ENCODE measurements around the gene GLYR1.

Gene GLYR1

DNA sequence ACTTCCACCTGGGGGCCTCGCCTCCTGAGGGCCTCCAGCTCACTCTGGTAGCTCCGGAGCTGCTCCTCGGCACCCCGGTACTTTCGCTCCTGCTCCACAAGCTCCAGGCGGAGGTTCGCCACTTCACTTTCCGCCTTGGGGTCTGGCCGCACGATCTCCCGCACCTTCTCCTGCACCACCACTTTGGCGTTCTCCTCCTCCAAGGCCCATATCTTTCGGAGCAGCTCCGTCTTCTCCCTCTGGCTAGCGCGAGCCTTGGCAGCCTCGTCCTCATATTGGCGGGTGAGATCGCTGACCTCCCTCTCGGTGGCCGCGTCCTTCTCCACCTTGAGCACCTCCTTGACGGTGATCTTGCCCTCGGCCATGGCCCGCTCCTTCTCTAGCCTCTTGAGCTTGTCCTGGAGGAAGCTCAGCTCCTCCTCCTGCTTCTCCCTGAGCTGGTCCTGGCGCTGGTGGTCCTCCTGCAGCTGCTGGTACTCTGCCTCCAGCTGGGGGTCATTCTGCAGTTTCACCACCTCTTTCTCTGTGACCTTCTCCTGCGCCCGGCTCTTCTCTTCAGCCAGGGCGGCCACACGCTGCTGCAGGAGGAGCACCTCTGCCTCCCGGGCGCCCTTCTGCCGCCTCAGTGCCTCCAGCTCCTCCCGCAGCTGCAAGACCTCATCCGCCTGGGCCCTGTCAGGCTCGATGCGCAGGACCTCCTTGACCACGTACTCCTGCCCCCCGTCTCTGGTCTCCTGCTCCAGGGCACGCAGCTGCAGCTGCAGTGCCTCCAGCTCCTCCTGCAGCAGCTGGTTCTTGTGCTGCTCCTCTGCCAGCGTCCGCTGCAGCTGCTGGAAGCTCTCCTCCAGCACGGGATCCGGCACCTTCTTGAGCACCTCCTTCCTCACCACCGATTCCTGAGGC, 38.1 kb upstream of the GLYR1 start:
- DNase-seq = no peak
- Histone ChIP-seq H3K9me2 (replicated peaks; ENCODE audit: insufficient read depth, low read length) (no peaks in the 10 kb centered on the region), H3K27me3 (replicated peaks; ENCODE audit: insufficient read depth, low read length) (no peaks in the 10 kb centered on the region), H3K4me1 (ENCODE audit: low read length) (no peaks in the 10 kb centered on the region), H3K4me3 (ENCODE audit: low read length) (no peak overlapping the region), H3K9me3 (replicated peaks; ENCODE audit: insufficient read depth, low read length) (no peaks in the 10 kb centered on the region), H4K20me1 (ENCODE audit: insufficient read depth, low read length) (no peaks in the 10 kb centered on the region), H3F3A (ENCODE audit: insufficient read depth, low read length) (no peaks in the 10 kb centered on the region), H3K4me2 (ENCODE audit: low read depth, low read length) (no peak overlapping the region), H3K27ac (ENCODE audit: low read length) (no peak overlapping the region), H3K79me2 (ENCODE audit: low read length) (no peaks in the 10 kb centered on the region), H3K9ac (ENCODE audit: low read length) (no peak overlapping the region), H2AFZ (ENCODE audit: low read length) (no peak overlapping the region), H3K36me3 (replicated peaks; ENCODE audit: insufficient read depth, low read length) (peaks cover 6% of the 10 kb centered on the region; the same call in 1 of the 2 replicates)
- TF ChIP-seq EZH2phosphoT487 (IDR thresholded peaks at IDR 0.05; ENCODE audit: low read length) = no peak
- TF ChIP-seq, protein P1, sequence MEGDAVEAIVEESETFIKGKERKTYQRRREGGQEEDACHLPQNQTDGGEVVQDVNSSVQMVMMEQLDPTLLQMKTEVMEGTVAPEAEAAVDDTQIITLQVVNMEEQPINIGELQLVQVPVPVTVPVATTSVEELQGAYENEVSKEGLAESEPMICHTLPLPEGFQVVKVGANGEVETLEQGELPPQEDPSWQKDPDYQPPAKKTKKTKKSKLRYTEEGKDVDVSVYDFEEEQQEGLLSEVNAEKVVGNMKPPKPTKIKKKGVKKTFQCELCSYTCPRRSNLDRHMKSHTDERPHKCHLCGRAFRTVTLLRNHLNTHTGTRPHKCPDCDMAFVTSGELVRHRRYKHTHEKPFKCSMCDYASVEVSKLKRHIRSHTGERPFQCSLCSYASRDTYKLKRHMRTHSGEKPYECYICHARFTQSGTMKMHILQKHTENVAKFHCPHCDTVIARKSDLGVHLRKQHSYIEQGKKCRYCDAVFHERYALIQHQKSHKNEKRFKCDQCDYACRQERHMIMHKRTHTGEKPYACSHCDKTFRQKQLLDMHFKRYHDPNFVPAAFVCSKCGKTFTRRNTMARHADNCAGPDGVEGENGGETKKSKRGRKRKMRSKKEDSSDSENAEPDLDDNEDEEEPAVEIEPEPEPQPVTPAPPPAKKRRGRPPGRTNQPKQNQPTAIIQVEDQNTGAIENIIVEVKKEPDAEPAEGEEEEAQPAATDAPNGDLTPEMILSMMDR (IDR thresholded peaks at IDR 0.05; ENCODE audit: low read length) = no peak
- no peak for TF ChIP-seq EZH2 (optimal IDR thresholded peaks at IDR 0.05; ENCODE audit: low read depth, low read length)

DNA sequence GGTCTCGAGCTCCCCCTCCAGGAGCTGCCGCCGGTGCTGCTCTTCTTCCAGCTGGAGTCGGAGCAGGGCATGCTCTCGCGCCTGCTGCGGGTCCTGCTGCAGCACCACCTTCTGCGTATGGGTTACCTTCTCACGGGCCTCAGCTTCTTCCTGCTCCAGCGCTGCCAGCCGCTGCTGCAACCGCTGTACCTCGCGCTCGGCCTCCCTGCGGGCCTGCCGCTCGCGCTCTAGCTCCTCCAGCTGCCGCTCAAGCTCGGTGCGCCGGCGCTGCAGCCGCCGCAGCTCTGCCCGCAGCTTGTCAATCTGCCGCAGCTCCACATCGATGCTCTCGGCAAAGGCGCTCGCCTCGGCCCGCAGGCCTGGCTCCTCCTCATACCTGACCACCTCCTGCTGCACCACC, 37.1 kb upstream of the GLYR1 start:
- H3K9me3 ChIP-seq (replicated peaks; ENCODE audit: insufficient read depth, low read length) = no peaks in the 10 kb centered on the region
- peaks cover 6% of the 10 kb centered on the region; the same call in 1 of the 2 replicates for H3K36me3 ChIP-seq (replicated peaks; ENCODE audit: insufficient read depth, low read length)
- TF ChIP-seq, protein P1 (IDR thresholded peaks at IDR 0.05; ENCODE audit: low read length) = no peak
- no peak for TF ChIP-seq EZH2 (optimal IDR thresholded peaks at IDR 0.05; ENCODE audit: low read depth, low read length)
- no peak for TF ChIP-seq EZH2phosphoT487 (IDR thresholded peaks at IDR 0.05; ENCODE audit: low read length)
- H3K4me1 ChIP-seq (ENCODE audit: low read length) = no peaks in the 10 kb centered on the region
- H3K27ac ChIP-seq (ENCODE audit: low read length) = no peak overlapping the region
- no peaks in the 10 kb centered on the region for H3K27me3 ChIP-seq (replicated peaks; ENCODE audit: insufficient read depth, low read length)
- H3K79me2 ChIP-seq (ENCODE audit: low read length) = no peaks in the 10 kb centered on the region
- no peaks in the 10 kb centered on the region for H3F3A ChIP-seq (ENCODE audit: insufficient read depth, low read length)
- H2AFZ ChIP-seq (ENCODE audit: low read length) = no peak overlapping the region
- no peaks in the 10 kb centered on the region for H3K9me2 ChIP-seq (replicated peaks; ENCODE audit: insufficient read depth, low read length)
- no peak overlapping the region for H3K4me2 ChIP-seq (ENCODE audit: low read depth, low read length)
- H3K4me3 ChIP-seq (ENCODE audit: low read length) = no peak overlapping the region
- H3K9ac ChIP-seq (ENCODE audit: low read length) = no peak overlapping the region
- no peaks in the 10 kb centered on the region for H4K20me1 ChIP-seq (ENCODE audit: insufficient read depth, low read length)
- no peak for DNase-seq

DNA sequence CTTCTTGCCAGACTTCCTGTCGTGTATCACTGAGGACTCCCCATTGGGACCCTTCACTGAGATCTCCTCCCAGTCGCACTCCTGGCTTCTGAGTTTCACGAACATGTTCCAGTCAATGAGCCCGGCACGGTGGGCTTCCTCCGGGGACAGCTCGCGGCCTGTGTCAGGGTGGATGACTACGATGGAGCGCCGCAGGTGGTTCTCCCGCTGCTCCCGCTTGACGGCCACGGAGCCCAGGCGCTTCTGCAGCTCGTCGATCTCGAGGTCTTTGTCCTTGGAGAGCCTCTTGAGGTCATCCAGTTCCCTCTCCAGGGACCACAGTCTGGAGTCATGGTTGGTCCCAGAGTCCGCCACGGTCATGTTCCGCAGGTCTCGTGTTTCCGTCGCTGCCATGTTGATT, 36.4 kb upstream of the GLYR1 start:
- DNase-seq = no peak
- Histone ChIP-seq H3K27me3 (replicated peaks; ENCODE audit: insufficient read depth, low read length) (no peaks in the 10 kb centered on the region), H3K27ac (ENCODE audit: low read length) (no peak overlapping the region), H3K4me1 (ENCODE audit: low read length) (no peaks in the 10 kb centered on the region), H3F3A (ENCODE audit: insufficient read depth, low read length) (no peaks in the 10 kb centered on the region), H3K79me2 (ENCODE audit: low read length) (no peaks in the 10 kb centered on the region), H4K20me1 (ENCODE audit: insufficient read depth, low read length) (no peaks in the 10 kb centered on the region), H3K9me3 (replicated peaks; ENCODE audit: insufficient read depth, low read length) (no peaks in the 10 kb centered on the region), H3K4me2 (ENCODE audit: low read depth, low read length) (no peak overlapping the region), H3K36me3 (replicated peaks; ENCODE audit: insufficient read depth, low read length) (peaks cover 6% of the 10 kb centered on the region; the same call in 1 of the 2 replicates), H3K9me2 (replicated peaks; ENCODE audit: insufficient read depth, low read length) (no peaks in the 10 kb centered on the region), H2AFZ (ENCODE audit: low read length) (no peak overlapping the region), H3K4me3 (ENCODE audit: low read length) (no peak overlapping the region), H3K9ac (ENCODE audit: low read length) (no peak overlapping the region)
- TF ChIP-seq EZH2phosphoT487 (IDR thresholded peaks at IDR 0.05; ENCODE audit: low read length) (no peak), EZH2 (optimal IDR thresholded peaks at IDR 0.05; ENCODE audit: low read depth, low read length) (no peak)
- TF ChIP-seq, protein P1 (IDR thresholded peaks at IDR 0.05; ENCODE audit: low read length) = no peak

Data from MM.1S (cell line).